Coronary artery (tissue), 2 donors: ENCODE measurements around the gene SLC22A12.
"Not testable (repeated sequence)": the region's sequence is repeated elsewhere in the genome, so short reads cannot be mapped to it uniquely, and the experiment has no call there.

Experiments
- DNase-seq: peaks from one replicate; pipeline ENCODE4 v3.0.0-alpha.2; 2017; ENCODE audit warnings: low spot score
- H3K27ac ChIP-seq, 2 donors: fragments of 200-600 bp; sonication (generic); one replicate each; pipeline ENCODE4 v1.5.1; 2016 to 2019
- H3K4me3 ChIP-seq: fragments of 200-600 bp; sonication (generic); 2 replicates; pipeline ENCODE4 v1.5.1; 2016; ENCODE audit warnings: mild to moderate bottlenecking, moderate library complexity
- TF ChIP-seq, protein P1 (sequence below): fragments of 200-600 bp; sonication (generic); IDR thresholded peaks from one replicate; pipeline ENCODE4 v1.5.1; 2019; ENCODE audit warnings: antibody characterized with exemption

The SLC22A12 gene

DNA sequence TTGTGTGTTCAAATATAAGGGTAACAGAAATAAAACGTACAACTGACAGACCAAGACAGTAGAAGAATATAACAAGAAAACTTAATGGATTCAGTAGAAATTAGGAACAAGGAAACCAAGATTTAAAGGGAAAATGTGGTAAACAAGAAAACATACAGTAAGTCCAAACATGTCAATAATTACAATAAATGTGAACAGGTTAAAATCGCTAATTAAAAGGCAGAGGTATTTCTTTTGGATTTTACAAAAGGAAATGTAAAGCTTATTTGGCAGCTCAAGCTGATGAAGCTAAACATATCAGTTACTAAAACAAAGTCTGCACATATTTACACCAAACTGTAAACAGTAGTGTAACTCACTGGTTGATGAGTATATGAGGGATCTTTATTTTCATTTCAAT is 2.3 kb upstream of the SLC22A12 start:
- no peak for DNase-seq
- TF ChIP-seq, protein P1, sequence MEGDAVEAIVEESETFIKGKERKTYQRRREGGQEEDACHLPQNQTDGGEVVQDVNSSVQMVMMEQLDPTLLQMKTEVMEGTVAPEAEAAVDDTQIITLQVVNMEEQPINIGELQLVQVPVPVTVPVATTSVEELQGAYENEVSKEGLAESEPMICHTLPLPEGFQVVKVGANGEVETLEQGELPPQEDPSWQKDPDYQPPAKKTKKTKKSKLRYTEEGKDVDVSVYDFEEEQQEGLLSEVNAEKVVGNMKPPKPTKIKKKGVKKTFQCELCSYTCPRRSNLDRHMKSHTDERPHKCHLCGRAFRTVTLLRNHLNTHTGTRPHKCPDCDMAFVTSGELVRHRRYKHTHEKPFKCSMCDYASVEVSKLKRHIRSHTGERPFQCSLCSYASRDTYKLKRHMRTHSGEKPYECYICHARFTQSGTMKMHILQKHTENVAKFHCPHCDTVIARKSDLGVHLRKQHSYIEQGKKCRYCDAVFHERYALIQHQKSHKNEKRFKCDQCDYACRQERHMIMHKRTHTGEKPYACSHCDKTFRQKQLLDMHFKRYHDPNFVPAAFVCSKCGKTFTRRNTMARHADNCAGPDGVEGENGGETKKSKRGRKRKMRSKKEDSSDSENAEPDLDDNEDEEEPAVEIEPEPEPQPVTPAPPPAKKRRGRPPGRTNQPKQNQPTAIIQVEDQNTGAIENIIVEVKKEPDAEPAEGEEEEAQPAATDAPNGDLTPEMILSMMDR: no peak
- no peak overlapping the region for H3K27ac ChIP-seq
- H3K4me3 ChIP-seq: no peak overlapping the region

DNA sequence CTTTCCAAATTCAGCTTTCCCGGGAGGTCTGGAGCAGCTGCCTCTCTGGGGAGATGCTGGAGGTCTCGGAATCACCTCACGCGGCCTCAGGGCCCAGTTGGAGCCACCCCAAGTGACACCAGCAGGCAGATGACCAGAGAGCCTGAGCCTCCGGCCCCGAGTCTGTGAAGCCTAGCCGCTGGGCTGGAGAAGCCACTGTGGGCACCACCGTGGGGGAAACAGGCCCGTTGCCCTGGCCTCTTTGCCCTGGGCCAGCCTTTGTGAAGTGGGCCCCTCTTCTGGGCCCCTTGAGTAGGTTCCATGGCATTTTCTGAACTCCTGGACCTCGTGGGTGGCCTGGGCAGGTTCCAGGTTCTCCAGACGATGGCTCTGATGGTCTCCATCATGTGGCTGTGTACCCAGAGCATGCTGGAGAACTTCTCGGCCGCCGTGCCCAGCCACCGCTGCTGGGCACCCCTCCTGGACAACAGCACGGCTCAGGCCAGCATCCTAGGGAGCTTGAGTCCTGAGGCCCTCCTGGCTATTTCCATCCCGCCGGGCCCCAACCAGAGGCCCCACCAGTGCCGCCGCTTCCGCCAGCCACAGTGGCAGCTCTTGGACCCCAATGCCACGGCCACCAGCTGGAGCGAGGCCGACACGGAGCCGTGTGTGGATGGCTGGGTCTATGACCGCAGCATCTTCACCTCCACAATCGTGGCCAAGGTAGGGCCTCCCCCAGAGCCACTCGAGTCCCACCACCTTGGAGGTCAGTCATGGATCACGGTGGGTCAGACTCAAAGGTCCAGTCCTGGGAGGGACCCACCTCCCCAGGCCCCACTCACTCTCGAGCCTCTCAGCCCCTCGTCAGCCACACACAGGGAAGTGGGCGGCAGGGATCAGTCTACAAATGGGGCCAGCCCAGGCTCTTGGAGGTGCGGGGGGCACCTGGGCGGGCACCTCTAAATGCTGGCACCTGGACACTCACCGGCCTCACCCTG is 525 bp downstream of the SLC22A12 start:
- DNase-seq: no peak
- Histone ChIP-seq H3K4me3 (no peak overlapping the region), H3K27ac (no peak overlapping the region)
- TF ChIP-seq, protein P1: no peak

DNA sequence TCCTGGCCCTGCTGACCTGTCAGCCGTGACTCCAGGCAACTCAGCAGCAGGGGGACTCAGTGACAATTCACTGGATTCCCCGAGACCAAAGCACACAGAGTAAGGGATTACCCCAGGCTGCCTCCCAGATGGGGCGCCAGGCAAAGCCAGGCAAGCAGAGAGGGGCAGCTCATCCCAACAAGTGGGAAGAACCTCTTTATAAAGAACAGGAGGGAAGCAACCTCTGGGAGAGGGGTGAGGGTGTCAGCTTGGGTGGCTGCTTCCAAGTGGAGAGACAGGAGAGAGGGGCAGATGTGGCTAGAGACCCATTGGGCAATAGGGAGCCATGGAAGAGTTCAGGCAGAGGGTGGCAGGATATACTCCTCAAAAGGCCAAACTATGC is 1.2 kb downstream of the SLC22A12 start:
- H3K4me3 ChIP-seq: no peak overlapping the region
- H3K27ac ChIP-seq: no peak overlapping the region
- DNase-seq: no peak
- TF ChIP-seq, protein P1: no peak

DNA sequence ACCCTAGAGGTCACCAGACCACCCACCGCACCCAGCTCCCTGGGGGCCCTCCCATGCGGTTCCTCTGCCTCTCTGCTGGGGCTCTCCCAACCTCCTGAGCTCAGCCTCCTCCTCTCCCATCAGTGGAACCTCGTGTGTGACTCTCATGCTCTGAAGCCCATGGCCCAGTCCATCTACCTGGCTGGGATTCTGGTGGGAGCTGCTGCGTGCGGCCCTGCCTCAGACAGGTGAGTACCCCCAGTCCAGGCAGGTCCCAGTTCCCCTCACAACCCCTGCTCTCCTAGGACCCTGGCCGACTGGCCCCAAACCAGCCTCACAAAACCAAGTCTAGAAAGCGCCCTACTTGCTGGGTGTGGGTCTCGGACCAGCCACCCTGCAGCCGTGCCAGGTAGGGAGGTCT is 1.6 kb downstream of the SLC22A12 start:
- DNase-seq: no peak
- TF ChIP-seq, protein P1: no peak

DNA sequence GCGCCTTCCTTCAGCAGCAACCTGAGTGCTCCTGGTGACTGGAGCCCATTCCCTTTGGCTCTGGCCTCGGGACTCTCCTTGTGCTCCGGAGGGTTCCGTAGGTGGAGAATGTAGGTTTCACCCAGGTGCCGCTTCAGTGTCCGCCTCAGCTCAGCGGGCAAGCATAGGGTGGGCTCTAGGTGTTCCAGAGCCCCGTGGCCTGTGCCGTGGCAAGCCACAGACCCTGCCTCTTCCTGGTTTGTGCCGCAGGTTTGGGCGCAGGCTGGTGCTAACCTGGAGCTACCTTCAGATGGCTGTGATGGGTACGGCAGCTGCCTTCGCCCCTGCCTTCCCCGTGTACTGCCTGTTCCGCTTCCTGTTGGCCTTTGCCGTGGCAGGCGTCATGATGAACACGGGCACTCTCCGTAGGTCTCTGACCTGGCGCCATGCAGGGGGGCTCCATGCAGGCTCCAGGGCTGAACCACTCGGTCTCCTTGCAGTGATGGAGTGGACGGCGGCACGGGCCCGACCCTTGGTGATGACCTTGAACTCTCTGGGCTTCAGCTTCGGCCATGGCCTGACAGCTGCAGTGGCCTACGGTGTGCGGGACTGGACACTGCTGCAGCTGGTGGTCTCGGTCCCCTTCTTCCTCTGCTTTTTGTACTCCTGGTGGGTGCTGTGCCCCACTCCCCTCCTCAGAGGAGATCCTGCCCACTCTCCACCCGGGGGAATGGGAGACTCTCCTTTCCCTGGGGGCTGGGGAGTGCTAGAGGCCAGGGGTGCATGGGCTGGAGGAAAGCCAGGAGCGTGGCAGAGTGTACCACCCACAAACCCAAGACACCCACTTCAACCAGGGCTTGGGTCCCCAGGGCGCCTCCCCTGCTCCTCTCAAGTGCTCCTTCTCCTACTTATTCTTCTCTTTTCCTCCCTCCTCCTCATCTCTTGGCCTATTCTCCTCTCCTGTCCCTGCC is 2.4 kb downstream of the SLC22A12 start:
- no peak overlapping the region for H3K4me3 ChIP-seq
- no peak overlapping the region for H3K27ac ChIP-seq
- no peak for DNase-seq
- TF ChIP-seq, protein P1: no peak

More for the DNA sequence above, 1.6 kb downstream of the SLC22A12 start:
- Histone ChIP-seq H3K4me3 (no peak overlapping the region), H3K27ac (no peak overlapping the region)

DNA sequence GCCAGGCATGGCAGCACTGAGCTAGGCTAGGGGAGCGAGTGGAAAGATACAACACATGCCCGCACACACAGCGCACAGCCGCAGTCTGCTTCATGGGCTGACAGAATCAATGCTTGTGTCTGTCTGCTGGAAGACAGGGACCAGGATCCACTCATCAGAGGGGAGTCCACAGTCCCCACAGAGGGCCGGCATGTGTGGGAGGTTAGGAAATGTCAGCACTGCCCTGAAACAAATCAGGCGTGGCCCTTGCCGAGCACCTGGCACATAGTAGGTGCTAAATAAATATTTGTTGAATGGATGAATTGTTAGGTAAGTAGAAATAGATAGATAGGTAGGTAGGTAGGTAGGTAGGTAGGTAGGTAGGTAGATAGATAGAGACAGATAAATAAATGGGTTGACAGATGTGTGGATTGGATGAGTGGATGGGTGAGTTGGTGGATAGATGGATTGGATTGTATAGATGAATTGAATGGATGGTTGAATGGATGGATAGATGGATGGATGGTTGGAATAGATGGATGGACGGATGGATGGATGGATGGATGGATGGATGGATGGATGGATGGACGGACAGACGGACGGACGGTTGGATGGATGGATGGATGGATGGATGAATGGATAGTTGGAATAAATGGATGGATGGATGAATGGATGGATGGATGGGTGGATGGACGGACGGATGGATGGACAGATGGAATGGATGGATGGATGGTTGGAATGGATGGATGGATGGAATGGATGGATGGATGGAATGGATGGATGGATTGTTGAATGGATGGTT is 3.3 kb downstream of the SLC22A12 start:
- H3K27ac ChIP-seq: no peak overlapping the region
- no peak overlapping the region for H3K4me3 ChIP-seq
- DNase-seq: no peak
- TF ChIP-seq, protein P1: no peak

DNA sequence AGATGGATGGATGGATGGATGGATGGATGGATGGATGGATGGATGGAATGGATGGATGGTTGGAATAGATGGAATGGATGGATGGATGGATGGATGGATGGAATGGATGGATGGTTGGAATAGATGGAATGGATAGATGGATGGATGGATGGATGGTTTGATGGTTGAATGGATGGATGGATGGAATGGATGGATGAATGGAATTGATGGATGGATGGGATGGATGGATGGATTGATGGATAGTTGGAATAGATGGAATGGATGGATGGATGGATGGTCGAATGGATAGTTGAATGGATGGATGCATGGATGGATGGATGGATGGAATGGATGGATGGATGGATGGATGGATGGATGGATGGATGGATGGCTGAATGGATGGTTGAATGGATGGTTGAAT is 4.9 kb downstream of the SLC22A12 start:
- H3K4me3 ChIP-seq, H3K27ac ChIP-seq, DNase-seq: not testable (repeated sequence)
